ENCODE measurements around the gene ZFP69B. TPM values are rescaled to one million over a fixed set of nuclear protein-coding genes. Genes with fewer than 3 reads are reported as not detected.

ZFP69B gene
- total and polyA plus RNA-seq, 2 of the 8 experiments (the other 6 are each of a cell fraction or from before 2014, with no cell fraction given), result 1.7 to 8.2 TPM

GRCh38 chr1:40407453-40407852 lies 42.8 kb upstream of the ZFP69B start:
- H2AK5ac ChIP-seq (ENCODE audit: low read depth, low read length), result no peak overlapping the region
- H3K14ac ChIP-seq (ENCODE audit: insufficient read length), result no peak overlapping the region
- H2BK12ac ChIP-seq (ENCODE audit: low read depth, low read length), result no peak overlapping the region
- H3K9ac ChIP-seq (replicated peaks in 1 of 4; ENCODE audit: extremely low read depth in 1 of 4, low read depth in 3 of 4, low read length in 3 of 4), result no peak overlapping the region
- H2BK15ac ChIP-seq (ENCODE audit: low read length), result no peak overlapping the region
- H2BK120ac ChIP-seq (replicated peaks; ENCODE audit: low read depth, low read length), result no peak overlapping the region
- no peak overlapping the region for H4K91ac ChIP-seq (replicated peaks; ENCODE audit: insufficient read length, low read length)
- no peaks in the 10 kb centered on the region for H4K20me1 ChIP-seq (replicated peaks in 1 of 2; ENCODE audit: control insufficient read depth in 1 of 2, insufficient read depth in 2 of 2, low read length in 2 of 2)
- H3K27ac ChIP-seq (ENCODE audit: low read depth, low read length), result no peak overlapping the region
- DNase-seq (ENCODE audit: low read depth in 1 of 2, low spot score in 2 of 2) (no peak), FAIRE-seq (no peak)
- POLR2A ChIA-PET (ENCODE audit: partially characterized antibody), result no interaction called here
- peaks cover 0 to 6% (median 1%) of the 10 kb centered on the region in 4 experiments; a peak in 2 of 7 replicates for H3K4me1 ChIP-seq (replicated peaks in 1 of 4; ENCODE audit: control insufficient read depth in 3 of 4, insufficient read depth in 4 of 4, low read length in 3 of 4)
- no peak overlapping the region for H2BK20ac ChIP-seq (ENCODE audit: low read length)
- H4K5ac ChIP-seq (ENCODE audit: insufficient read length, low read depth, low read length), result no peak overlapping the region
- H3K4ac ChIP-seq (replicated peaks; ENCODE audit: insufficient read length, low read depth, low read length), result no peak overlapping the region
- H3K56ac ChIP-seq (replicated peaks; ENCODE audit: insufficient read length, low read depth, low read length), result no peak overlapping the region
- no peak overlapping the region for H3K4me3 ChIP-seq (ENCODE audit: extremely low read depth in 1 of 4, insufficient read depth in 2 of 4, low read depth in 3 of 4, low read length in 4 of 4)
- H2AFZ ChIP-seq (ENCODE audit: low read length), result no peak overlapping the region
- H3K79me2 ChIP-seq (ENCODE audit: control insufficient read depth in 1 of 2, insufficient read depth in 2 of 2, low read length in 2 of 2), result no peaks in the 10 kb centered on the region
- H3K18ac ChIP-seq (ENCODE audit: extremely low read depth, low read length), result no peak overlapping the region
- CTCF ChIA-PET (ENCODE audit: partially characterized antibody), result interaction anchor here (0.6 to 1.4 kb wide), 4 partner anchors 43 to 265 kb away, joined by 3 to 5 read pairs (median 3); no protein-coding TSS in a partner anchor
- no peak overlapping the region for H3K23ac ChIP-seq (ENCODE audit: insufficient read length)
- no peak overlapping the region for H2BK5ac ChIP-seq (ENCODE audit: low read depth, low read length)
- H3K36me3 ChIP-seq (ENCODE audit: control insufficient read depth in 2 of 4, insufficient read depth in 4 of 4, low read length in 3 of 4), result no peaks in the 10 kb centered on the region
- H3K4me2 ChIP-seq (ENCODE audit: insufficient read depth in 1 of 2, low read depth in 2 of 2, low read length in 2 of 2), result no peak overlapping the region
- no peak overlapping the region for H4K8ac ChIP-seq (ENCODE audit: extremely low read depth, insufficient read depth, low read length)
- no peaks in the 10 kb centered on the region for H3K79me1 ChIP-seq (ENCODE audit: low read depth, low read length)
- H3K23me2 ChIP-seq (ENCODE audit: low read depth, low read length), result no peaks in the 10 kb centered on the region
- no peaks in the 10 kb centered on the region for H3K27me3 ChIP-seq (replicated peaks in 1 of 4; ENCODE audit: control insufficient read depth in 3 of 4, extremely low read depth in 1 of 4, insufficient read depth in 3 of 4, low read length in 3 of 4)
- H3K9me3 ChIP-seq (ENCODE audit: insufficient read depth in 2 of 2, low read depth in 1 of 2, low read length in 1 of 2), result no peaks in the 10 kb centered on the region
- TF ChIP-seq TAF7 (optimal IDR thresholded peaks at IDR 0.05; ENCODE audit: borderline replicate concordance, low read depth, low read length) (no peak), USF2 (IDR thresholded peaks at IDR 0.05; ENCODE audit: low read length) (no peak), RXRA (IDR thresholded peaks at IDR 0.05; ENCODE audit: insufficient read depth, low read depth, low read length) (no peak), CTCF (IDR thresholded peaks at IDR 0.05; ENCODE audit: control extremely low read depth in 1 of 3, insufficient read depth in 1 of 3, low read depth in 1 of 3, low read length in 3 of 3) (no peak), BCL11A (IDR thresholded peaks at IDR 0.05; ENCODE audit: low read depth in 2 of 2, low read length in 2 of 2) (no peak), ATF2 (IDR thresholded peaks at IDR 0.05; ENCODE audit: low read length) (no peak), ASH2L (IDR thresholded peaks at IDR 0.05; ENCODE audit: low read length) (no peak), TEAD4 (IDR thresholded peaks at IDR 0.05; ENCODE audit: low read depth, low read length) (no peak)
- TF ChIP-seq, protein P1, sequence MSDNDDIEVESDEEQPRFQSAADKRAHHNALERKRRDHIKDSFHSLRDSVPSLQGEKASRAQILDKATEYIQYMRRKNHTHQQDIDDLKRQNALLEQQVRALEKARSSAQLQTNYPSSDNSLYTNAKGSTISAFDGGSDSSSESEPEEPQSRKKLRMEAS (IDR thresholded peaks at IDR 0.05), result no peak
